Amygdala (tissue), 56 donors: Measurements from ENCODE around the gene DIS3L.
"Not testable (repeated sequence)": the region's sequence is repeated elsewhere in the genome, so short reads cannot be mapped to it uniquely, and the experiment has no call there.

Experiments
- DNase-seq, 56 donors: peaks; one replicate each; lab custom pipeline; 2025; lab: John Stamatoyannopoulos, UW

Gene DIS3L

DNA sequence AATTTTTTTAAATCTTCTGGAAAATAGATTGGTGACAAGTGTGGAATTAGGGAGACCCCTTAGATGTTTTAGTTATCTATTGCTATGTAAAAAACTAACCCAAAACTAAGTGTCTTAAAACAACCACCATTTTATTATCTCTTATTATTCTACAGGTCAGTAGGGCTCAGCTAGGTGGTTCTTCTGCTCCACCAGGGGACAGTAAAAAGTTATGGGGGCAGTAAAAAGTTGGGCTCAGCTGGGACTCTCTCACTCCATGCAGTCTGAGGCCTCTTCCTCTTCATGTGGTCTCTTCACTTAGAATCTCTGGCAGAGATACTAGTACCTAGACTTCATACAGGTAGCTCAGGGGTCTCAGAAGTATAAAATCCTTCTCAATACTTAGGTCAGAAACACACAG is 18.0 kb upstream of the DIS3L start:
- DNase-seq: no peak

DNA sequence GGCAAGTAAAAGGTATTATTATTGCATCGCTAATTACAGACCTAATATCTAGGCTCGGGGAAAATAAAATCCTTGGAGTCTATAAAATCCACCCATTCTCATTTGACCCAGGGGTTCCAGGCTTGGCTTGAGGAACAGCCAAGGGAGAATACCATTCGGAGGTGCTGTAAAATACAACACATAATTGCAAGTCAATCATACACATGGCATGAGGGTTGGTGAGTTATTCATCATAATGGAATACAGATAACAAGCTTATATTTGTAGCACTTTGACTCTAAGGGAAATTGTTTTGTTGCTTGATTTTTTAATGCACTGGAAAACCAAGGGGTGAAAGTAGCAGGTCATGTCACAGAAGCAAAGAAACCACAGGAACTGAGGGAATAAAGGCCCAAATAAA is 16.8 kb upstream of the DIS3L start:
- no peak for DNase-seq

DNA sequence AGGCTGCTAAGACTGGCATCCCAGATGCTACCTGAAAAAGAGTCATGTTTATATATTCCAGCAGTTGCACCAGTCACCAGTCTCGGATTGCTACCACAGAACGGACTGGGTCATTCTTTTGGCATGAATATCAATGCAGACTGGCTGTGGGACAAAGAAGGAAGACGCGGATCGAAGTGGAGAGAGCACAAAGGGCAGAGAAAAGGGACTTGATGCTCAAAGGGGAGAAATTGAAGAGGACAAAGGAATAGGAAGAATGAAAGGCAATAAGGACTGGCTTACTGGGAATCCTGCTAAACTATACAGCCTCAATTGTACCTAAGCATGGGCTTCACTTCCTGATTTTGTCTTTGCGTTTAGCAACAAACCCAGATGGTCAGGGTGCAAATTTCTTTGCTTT is 15.3 kb upstream of the DIS3L start:
- no peak for DNase-seq

DNA sequence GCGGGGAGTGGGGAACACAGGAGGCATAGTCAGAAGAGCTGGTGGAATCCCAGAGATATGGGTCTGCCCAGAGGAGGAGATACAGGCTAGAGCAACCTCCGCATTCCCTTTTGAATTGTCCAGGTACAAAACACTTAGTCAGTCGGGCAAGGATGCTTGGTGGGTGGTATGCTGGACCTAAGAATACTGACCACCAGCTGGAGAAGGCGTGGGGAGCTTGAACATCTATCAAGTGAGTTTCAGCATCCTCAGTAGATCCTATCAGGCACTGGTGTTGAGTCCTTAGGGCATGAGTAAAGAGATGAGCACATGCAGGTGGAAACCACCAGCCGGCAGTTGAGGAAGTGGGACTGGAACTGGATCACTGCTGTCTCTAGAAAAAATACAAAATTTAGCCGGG is 14.7 kb upstream of the DIS3L start:
- no peak for DNase-seq

DNA sequence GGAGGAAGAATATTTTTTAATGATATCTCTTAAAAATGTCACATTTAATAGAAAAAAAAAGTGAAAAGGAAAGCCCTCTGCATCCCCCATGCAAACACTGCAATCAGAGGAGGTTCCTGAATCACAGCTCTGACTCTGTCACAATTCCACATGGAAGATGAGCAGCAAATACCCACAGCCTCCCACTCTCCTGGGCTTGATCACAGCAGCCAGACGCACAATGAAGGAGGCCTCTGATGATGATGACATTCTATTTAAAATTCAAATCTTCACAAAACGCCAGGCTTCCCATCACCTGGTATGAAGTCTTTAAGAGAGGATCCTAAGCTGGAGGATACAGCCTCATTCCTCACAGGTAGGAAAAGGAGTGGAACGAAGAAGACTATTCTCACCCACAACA is 9.1 kb upstream of the DIS3L start:
- peak in 6 of 56 donors; percentile 4 to 26 (median 14) for DNase-seq

DNA sequence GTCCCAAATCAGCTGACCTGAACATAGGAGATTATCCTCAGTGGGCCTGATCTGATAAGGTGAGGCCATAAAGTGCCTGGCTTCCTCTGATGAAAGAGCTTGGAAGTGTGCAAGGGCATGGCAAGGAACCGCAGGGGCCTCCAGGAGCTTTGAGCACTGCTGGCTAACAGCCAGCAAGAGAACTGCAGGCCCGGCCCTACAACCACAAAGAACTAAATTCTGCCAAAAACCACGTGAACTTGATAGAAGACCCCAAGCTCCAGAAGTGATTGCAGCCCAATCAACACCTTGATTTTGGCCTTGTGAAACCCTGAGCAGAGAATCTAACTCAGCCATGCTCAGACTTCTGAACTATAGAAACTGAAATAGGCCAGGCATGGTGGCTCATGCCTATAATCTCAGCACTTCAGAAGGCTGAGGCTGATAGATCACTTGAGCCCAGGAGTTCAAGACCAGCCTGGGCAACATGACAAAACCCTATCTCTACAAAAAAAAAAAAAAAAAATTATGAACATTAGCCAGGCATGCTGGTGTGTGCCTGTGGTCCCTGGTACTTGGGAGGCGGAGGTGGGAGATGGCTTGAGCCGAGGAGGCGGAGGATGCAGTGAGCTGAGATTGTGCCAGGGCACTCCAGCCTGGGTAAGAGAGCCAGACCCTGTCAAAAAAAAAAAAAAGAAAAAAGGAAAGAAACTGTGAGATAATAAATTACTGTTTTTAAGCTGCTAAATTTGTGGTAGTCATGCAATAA is 7.7 kb upstream of the DIS3L start:
- no peak for DNase-seq

DNA sequence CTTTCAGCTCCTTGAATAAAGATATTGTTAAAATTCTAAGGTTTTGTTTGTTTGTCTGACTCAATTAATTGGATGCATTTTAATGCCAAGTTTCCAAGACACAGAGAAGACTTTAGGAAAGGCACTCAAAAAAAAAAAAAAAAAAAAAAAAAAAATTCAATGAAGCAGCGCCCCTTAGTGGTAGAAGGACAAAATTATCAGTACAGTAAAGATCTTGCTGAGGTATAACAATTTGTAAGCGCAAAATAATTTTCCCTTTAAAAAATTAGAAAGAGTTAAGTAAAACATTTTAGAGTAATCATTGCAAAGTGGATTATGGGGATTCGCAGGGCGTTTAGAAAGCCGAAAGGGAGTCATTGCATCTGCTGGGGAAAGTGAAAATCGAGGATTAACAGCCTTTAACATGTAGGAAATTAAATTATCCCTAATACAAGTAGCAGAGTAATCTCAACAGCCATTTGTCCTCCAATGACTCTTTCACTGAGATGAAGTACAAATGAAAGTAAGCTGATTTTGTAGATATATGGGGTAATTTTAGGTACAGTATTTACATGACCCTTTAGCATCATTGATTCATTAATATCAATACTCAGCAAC is 5.8 kb upstream of the DIS3L start:
- DNase-seq: no peak

DNA sequence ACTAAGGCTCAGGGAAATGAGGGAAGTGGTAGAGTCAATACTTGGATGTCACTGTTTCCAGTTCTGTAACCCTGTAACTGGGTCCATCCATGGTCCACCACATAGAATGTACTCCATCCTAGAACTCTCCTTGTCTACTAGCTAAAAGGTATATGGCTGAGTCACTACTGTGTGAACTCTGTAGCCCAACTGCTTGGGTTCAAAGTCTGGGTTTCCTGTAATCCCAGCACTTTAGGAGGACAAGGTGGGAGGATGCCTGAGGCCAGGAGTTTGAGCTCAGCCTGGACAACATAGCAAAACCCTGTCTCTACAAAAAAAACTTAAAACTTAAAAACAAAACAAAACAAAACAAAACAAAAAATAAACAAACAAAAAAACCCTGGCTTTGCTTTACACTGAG is 5.3 kb upstream of the DIS3L start:
- no peak for DNase-seq

DNA sequence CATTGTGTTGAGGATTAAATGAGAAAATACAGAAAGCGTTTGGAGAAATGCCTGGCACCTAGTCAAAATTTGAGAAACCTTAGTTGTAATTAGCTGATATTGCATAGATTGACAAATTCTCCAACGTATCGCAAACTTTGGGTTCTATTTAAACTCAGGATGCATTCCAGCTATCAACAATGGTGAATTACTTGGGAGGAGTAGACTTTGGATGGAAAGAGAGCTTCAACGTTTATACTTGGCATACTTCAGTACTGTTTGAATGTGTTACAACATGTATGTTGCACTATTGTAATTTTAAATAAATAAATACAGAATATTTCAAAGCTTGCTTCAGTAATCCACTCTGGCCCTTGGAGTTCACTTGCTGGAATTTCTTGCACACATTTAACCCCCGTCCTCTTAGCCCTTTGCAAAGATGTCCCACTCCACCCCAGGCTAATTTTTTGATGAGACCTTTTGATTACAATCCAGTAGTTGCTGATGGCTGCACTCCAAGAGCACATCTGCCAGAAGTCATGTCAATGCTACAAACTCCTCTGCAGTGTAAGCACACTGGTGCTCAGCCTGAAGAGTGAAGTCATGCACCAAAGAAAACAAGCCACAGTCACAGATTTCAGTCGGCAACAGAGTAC is 4.7 kb upstream of the DIS3L start:
- no peak for DNase-seq

DNA sequence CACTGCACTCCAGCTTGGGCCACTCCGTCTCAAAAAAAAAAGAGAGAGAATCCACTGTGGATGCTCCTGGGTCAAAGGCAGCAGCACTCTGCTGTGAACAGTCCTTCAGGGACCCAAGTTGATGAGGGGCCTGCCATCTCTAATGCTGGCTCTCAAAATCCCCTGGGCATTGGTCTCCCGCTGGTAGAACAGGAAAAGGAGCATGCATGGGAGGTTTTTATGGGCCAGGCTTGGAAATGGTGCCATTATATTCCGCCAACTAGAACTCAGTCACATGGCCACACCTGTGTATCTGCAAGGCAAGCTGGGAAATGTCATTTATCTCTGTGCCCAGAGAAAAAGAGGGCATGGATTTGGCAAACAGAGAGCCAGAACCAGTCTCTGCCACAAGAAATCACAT is 3.4 kb upstream of the DIS3L start:
- DNase-seq: no peak

DNA sequence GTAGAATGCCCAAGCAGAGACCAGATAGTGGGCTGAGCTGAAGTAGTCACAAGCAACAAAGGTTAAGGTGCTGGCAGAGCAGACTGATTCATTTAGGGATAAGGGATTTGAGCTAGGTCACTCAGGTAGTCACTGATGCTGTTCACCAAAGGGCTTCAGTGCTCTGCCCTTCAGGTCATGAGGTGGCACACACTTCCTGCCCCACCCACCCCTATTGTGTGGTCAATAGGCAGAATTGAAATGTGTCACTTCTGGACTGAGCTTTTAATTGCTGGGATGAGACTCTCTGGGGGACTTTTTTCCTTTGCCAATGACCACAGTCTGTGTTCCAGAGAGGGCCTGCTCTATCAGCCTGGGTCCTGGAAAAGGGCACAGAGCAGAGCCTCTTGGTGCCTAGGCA is 2.9 kb upstream of the DIS3L start:
- DNase-seq: no peak

DNA sequence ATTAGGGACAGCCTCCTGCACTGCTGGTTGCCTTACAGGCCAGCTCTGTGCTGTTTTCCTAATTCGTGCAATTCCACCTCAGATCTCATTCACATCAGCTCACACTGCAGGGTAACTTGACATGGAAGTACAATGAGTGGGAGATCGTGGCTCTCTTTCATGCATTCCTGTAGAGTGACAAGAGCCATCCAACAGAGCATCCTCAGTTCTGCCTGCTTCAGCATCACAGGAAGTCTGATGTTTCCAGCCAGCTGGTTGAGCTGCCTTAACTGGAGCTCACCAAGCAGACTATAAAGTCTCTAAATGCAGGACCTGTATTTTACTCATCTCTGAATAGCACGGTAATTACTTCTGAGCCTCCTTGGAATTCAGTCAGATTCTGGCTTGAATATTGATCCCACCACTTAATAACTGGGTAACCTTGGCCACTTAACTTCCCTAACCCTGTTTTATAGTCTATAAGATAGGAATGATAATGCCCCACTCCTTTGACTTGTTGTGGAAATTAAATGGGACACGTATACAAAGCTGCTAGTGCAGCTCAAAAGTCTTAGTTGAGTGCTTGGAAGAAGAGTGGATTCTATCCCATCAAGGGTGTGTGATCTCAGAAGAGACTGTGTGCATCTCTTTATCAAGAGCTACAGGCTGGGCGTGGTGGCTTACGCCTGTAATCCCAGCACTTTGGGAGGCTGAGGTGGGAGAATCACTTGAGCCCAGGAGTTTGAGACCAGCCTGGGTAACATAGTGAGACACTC is 1.4 kb upstream of the DIS3L start:
- DNase-seq: peak in 1 of 56 donors; percentile 7

DNA sequence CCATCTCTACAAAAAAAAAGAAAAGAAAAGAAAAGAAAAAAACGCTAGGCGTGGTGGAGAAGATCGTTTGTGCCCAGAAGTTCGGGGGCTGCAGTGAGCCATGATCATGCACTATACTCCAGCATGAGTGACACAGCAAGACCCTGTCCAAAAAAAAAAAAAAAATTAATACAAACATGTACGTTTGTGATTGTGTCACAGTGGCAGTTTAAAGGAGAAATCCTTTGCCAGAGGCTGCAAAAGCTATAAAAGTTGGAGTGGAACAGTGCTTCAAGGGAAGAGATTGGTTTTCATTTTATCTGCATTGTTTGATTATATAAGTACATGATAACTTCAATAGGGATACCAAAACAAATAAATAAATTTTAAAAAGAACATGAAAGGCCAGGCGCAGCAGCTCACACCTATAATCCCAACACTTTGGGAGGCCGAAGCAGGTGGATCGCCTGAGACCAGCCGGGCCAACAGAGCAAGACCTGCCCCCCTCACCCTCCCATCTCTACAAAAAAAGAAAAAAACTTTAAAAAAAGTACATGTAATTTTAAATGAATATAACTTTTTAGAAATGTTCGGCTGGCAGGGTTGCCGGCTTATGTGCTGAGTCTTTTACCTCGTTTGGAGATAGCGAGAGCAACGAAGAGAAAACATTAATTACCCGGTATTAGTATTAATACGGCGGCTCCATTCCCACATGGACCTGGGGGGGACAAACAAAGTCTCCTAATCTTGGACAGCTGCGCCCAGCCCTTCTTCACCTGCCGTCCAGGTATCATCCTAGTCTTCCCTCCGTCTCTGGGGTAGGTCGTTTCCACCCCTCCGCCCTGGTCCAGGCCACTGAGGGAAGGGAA is 573 bp upstream of the DIS3L start:
- DNase-seq: peak in 5 of 56 donors; percentile 15 to 43 (median 37)

DNA sequence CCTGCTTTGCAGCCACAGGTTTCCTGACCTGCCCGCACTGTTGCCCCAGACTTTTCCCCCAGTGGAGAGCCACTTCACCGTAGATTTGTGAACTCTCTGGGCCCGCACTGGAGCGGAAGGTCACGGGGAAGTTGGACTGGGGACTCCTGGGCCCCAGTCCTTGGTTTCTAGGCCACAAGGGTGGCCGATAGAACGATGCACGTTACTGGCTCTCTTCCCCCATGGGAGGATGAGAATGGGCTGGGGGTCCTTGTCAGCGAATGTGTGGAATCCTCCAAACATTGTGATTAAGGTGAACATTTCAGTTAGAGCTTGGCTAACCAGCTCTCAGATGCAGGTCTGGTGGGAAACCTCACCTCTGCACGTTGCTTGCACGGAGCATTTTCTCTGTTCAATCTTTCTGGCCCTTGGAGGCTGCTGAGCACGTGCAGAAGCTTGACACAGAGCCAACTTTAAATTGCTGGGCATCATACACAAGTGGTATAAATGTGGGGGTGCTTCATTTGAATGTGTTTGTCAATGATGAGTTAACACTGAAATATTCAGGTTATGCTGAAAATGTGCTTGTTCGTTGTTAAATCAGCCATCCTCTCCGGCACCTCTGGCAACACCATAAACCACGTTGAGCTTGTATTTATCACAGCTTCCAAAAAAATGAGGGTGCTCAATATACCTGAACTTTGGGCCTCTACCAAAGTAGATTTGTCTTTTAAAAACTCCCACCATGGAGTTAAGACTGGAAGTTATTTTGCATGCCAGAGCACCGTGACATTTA is 976 bp downstream of the DIS3L start:
- DNase-seq: peak in 16 of 56 donors; percentile 18 to 75 (median 48)

DNA sequence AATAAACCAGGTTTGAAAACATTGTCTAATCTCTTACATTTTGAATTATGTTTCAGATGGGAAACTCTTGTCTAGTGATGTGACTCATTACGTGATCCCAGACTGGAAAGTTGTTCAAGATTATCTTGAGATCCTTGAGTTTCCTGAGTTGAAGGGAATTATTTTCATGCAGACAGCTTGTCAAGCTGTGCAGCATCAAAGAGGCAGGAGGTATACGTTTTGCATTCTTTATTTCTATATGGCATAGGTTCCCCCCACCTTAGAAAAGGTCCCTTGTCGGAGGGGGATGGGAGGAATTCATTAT is 1.5 kb downstream of the DIS3L start:
- DNase-seq: no peak

DNA sequence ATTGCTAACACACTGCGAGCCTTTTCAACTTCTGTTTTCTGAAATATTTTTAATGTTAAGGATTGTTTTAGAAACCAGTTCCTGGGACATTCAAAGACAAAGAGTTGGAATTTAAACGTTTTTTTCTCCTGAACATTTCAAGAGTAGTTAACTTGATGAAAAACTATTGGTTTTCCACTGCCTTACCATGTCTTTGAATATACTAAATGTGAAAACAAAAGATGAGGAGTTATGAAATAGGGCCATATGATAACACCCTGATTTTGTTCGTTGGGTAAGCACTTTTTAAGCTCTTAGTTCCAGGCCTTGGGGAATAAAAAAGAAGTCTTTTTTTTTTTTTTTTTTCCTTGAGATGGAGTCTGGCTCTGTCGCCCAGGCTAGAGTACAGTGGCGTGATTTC is 2.8 kb downstream of the DIS3L start:
- DNase-seq: no peak

DNA sequence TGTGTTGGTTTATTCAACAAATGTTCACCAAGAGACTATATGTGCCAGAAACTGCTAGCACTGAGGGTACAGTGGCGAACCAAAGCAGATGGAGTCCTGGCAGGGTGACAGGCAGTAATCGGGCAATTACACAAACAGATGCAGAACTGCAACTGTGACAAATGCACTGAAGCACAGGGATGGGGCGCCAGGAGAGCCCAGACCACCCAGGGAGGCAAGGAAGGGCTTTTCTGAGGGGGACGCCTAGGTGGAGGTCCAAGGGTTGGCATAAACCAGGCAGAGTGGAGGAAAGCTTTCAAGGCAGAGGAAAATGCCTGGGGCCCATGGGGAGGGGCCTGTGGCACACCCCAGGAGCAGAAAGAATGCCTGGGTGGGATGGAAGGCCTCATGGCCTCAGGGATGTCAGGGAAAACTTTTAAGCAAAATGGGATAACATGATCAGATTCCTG is 5.5 kb downstream of the DIS3L start:
- no peak for DNase-seq

DNA sequence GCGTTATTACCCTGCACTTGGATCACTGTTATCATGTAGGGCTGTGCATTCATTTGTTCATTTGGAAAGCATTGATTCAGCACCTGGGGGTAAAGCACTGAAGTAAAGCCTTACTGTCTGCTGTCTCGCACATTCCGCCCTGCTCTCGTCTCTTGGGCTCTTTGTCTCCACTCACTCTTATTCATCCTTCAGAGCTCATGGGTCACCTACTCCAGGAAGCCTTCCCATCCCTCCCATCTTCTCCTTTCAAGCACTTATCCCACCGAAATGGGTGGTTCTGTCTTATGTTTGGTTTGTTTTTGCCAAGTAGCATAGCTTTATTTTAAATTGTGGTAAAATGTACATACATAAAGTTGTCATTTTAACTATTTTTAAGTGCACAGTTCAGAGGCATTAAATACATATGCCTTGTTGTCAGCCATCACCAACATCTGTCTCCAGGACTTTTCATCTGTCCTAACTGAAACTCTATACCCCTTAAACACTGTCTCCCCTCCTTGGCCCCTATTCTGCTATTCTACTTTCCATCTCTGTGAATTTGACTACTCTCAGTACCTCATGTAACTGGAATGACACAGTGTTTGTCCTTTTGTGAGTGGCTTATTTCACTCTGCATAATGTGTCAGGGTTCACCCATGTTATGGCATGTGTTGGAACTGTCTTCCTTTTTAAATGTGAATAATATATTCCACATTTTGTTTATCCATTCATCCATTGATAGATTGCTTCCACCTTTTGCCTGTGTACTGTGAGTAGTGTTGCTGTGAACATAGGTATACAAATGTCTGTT is 9.3 kb downstream of the DIS3L start:
- no peak for DNase-seq

DNA sequence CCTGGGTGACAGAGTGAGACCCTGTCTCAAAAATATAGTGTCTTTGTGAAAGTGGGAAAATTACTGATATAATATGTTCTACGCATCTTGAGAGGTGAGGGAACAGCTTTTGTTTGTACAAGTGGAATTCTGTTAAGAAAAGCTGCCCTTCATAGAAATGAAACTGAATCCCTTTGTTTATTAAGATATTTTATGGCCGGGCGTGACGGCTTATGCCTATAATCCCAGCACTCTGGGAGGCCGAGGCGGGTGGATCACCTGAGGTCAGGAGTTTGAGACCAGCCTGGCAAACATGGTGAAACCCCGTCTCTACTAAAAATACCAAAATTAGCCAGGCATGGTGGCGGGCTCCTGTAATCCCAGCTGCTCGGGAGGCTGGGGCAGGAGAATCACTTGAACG is 11.1 kb downstream of the DIS3L start:
- not testable (repeated sequence) for DNase-seq
